ENCODE measurements around the gene CEPT1.

- TF ChIP-seq, protein P1, sequence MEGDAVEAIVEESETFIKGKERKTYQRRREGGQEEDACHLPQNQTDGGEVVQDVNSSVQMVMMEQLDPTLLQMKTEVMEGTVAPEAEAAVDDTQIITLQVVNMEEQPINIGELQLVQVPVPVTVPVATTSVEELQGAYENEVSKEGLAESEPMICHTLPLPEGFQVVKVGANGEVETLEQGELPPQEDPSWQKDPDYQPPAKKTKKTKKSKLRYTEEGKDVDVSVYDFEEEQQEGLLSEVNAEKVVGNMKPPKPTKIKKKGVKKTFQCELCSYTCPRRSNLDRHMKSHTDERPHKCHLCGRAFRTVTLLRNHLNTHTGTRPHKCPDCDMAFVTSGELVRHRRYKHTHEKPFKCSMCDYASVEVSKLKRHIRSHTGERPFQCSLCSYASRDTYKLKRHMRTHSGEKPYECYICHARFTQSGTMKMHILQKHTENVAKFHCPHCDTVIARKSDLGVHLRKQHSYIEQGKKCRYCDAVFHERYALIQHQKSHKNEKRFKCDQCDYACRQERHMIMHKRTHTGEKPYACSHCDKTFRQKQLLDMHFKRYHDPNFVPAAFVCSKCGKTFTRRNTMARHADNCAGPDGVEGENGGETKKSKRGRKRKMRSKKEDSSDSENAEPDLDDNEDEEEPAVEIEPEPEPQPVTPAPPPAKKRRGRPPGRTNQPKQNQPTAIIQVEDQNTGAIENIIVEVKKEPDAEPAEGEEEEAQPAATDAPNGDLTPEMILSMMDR (IDR thresholded peaks at IDR 0.05) = no peak
- TF ChIP-seq POLR2AphosphoS5 (IDR thresholded peaks at IDR 0.05; ENCODE audit: insufficient read depth in 1 of 2, low read depth in 1 of 2) = no peak
- no peak for TF ChIP-seq POLR2A (IDR thresholded peaks at IDR 0.05)
These were observed 56.2 kb downstream of the CEPT1 start for GRCh38 chr1:111196213-111196612.
